Sigmoid colon (tissue), 7 donors: ENCODE results near the gene SPOCD1. TPM values are rescaled to one million over a fixed set of nuclear protein-coding genes. Genes with fewer than 3 reads are reported as not detected.

Experiments
- DNase-seq: peaks from one replicate; pipeline ENCODE4 v3.0.0-alpha.2; 2019
- H3K27ac ChIP-seq, 4 donors: fragments of 200-600 bp; sonication (generic); one replicate each; pipeline ENCODE4 v1.5.1; 2016 to 2019; ENCODE audit warnings: mild to moderate bottlenecking in 1 of 4
- H3K27me3 ChIP-seq, 3 donors: fragments of 200-600 bp; sonication (generic); one replicate each; pipeline ENCODE4 v1.5.1; 2019; ENCODE audit warnings: mild to moderate bottlenecking in 1 of 3
- H3K36me3 ChIP-seq, 4 donors: fragments of 200-600 bp; sonication (generic); one replicate each; pipeline ENCODE4 v1.5.1; 2016 to 2019
- H3K4me1 ChIP-seq, 4 donors: fragments of 200-600 bp; sonication (generic); one replicate each; pipeline ENCODE4 v1.5.1; 2017 to 2019
- H3K4me3 ChIP-seq, 4 donors: fragments of 200-600 bp; sonication (generic); one replicate each; pipeline ENCODE4 v1.5.1; 2017 to 2019; ENCODE audit warnings: mild to moderate bottlenecking in 2 of 4, moderate library complexity in 1 of 4
- H3K9me3 ChIP-seq, 4 donors: fragments of 200-600 bp in 3 of 4; sonication (generic) in 3 of 4; one replicate each; pipeline versions ENCODE4 v1.5.1 to v1.6.1; 2013 to 2019
- EP300 ChIP-seq, 4 donors: sonication (generic); formaldehyde crosslinking; IDR thresholded peaks; one replicate each; pipeline ENCODE4 v1.6.1; 2017; ENCODE audit warnings: antibody characterized with exemption in 4 of 4
- POLR2A ChIP-seq, 2 donors: fragments of 450-650 bp; IDR thresholded peaks; one replicate each; pipeline ENCODE4 v1.6.1; 2016; ENCODE audit warnings: antibody characterized with exemption in 2 of 2, mild to moderate bottlenecking in 2 of 2, moderate library complexity in 2 of 2
- POLR2AphosphoS5 ChIP-seq, 4 donors: sonication (generic); formaldehyde crosslinking; IDR thresholded peaks; one replicate each; pipeline ENCODE4 v1.6.1; 2017; ENCODE audit warnings: antibody characterized with exemption in 4 of 4
- WGBS, 2 donors: extraction: QIAGEN DNeasy Blood & Tissue Kit; methylation state at CpG; one replicate each; pipeline ENCODE4 v1.1.7; 2013; 5-methylcytosine and 5-hydroxymethylcytosine counted together
- intact Hi-C: fragments of 100-400 bp; cut with DNase I; formaldehyde crosslinking; loops from one replicate; pipeline ENCODE4 v1.15.1; 2023
- polyA plus RNA-seq, 3 donors: library from polyadenylated mRNA; stranded (reverse); fragments of 200-250 nt; gene quantifications; one replicate each; pipeline ENCODE4 v1.2.3, GENCODE V29; 2013
- total RNA-seq, 4 donors: library from RNA; depleted of rRNA; stranded (reverse); fragments of >200 nt; gene quantifications; one replicate each; pipeline ENCODE4 v1.1.0, GENCODE V29; 2016
- TF ChIP-seq, protein P1 (sequence below), 4 experiments: fragments of 450-650 bp in 3 of 4; fragments of 200-600 bp in 1 of 4; IDR thresholded peaks; one replicate each; pipeline ENCODE4 v1.5.1; 2016 to 2019; ENCODE audit warnings: antibody characterized with exemption in 4 of 4, mild to moderate bottlenecking in 3 of 4, moderate library complexity in 2 of 4
- donor health status: healthy with polysubstance abuse.
- donor health status: Bipolar disorder and iron deficiency.
- donor health status: healthy.

Gene SPOCD1
- total and polyA plus RNA-seq, 7 donors, result 0.14 to 0.70 (median 0.55) TPM; not detected in 4

DNA sequence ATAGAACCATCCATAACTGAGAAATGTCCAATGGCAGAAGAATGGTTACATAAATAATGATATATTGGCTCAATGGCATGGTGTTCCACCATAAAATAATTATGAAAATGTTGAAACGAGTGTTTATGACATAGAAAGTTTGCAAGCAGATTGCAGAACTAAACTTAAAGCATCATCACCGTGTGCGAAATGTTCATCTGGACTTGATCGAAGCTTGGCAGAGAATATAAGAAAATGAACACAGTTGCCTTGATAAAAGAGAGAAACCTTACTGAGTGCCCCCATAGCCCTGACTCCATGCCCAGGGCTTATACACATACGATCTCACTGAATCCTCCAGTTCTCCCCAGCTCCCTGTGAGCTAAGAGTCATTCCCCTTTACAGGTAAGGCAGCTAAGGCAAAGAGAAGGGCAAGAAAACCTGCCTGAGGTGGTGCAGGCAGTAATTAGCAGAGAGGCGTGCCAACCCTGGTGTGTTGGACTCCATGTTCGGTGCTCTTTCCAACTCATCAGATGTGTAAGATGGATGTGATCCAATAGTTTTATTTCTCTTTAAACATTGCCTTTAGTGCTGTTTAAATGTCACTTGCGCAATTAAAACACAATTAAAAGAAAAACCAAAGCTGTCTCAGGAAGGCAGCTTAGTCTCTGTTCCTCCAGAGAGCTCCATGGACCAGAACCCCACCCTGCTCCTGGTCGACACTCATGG is 21.8 kb upstream of the SPOCD1 start:
- intact Hi-C loops, result no loop called here
- TF ChIP-seq, protein P1, sequence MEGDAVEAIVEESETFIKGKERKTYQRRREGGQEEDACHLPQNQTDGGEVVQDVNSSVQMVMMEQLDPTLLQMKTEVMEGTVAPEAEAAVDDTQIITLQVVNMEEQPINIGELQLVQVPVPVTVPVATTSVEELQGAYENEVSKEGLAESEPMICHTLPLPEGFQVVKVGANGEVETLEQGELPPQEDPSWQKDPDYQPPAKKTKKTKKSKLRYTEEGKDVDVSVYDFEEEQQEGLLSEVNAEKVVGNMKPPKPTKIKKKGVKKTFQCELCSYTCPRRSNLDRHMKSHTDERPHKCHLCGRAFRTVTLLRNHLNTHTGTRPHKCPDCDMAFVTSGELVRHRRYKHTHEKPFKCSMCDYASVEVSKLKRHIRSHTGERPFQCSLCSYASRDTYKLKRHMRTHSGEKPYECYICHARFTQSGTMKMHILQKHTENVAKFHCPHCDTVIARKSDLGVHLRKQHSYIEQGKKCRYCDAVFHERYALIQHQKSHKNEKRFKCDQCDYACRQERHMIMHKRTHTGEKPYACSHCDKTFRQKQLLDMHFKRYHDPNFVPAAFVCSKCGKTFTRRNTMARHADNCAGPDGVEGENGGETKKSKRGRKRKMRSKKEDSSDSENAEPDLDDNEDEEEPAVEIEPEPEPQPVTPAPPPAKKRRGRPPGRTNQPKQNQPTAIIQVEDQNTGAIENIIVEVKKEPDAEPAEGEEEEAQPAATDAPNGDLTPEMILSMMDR (IDR thresholded peaks at IDR 0.05), result no peak
- TF ChIP-seq POLR2A (IDR thresholded peaks at IDR 0.05) (no peak), EP300 (IDR thresholded peaks at IDR 0.05) (no peak), POLR2AphosphoS5 (IDR thresholded peaks at IDR 0.05) (no peak)
- no peaks in the 10 kb centered on the region for H3K4me1 ChIP-seq
- H3K4me3 ChIP-seq, result no peak overlapping the region
- WGBS, 2 donors, result 14 to 67% methylated on average over 9 of the region's 9 CpGs
- H3K36me3 ChIP-seq, result no peaks in the 10 kb centered on the region
- no peak for DNase-seq
- no peak overlapping the region for H3K27ac ChIP-seq
- H3K27me3 ChIP-seq, result no peaks in the 10 kb centered on the region
- no peaks in the 10 kb centered on the region for H3K9me3 ChIP-seq

DNA sequence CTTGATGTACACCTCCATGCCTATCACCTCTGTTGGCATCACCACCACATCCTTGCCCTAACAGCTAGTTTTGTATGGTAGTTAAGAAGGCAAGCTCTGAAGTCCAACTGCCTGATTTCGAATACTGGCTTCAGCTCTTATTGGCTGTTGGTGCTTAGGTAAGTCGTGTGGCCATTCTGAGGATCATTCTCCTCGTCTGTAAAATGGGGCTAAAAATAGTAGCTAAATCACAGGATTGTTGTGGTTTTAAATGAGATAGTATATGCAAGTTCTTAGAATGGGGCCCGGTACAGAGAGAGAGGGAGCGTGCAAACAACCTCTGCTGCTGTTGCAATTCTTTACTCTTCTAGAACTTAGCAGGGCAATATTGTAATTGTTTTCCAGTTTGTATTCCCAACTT is 20.8 kb upstream of the SPOCD1 start:
- WGBS, 2 donors, result 35 to 73% methylated on average over 5 of the region's 5 CpGs
- DNase-seq, result no peak
- Histone ChIP-seq H3K4me3 (no peak overlapping the region), H3K4me1 (no peaks in the 10 kb centered on the region), H3K27me3 (no peaks in the 10 kb centered on the region), H3K27ac (no peak overlapping the region), H3K9me3 (no peaks in the 10 kb centered on the region), H3K36me3 (no peaks in the 10 kb centered on the region)
- intact Hi-C loops, result no loop called here
- TF ChIP-seq EP300 (IDR thresholded peaks at IDR 0.05) (no peak), POLR2A (IDR thresholded peaks at IDR 0.05) (no peak), POLR2AphosphoS5 (IDR thresholded peaks at IDR 0.05) (no peak)
- TF ChIP-seq, protein P1 (IDR thresholded peaks at IDR 0.05), result no peak

DNA sequence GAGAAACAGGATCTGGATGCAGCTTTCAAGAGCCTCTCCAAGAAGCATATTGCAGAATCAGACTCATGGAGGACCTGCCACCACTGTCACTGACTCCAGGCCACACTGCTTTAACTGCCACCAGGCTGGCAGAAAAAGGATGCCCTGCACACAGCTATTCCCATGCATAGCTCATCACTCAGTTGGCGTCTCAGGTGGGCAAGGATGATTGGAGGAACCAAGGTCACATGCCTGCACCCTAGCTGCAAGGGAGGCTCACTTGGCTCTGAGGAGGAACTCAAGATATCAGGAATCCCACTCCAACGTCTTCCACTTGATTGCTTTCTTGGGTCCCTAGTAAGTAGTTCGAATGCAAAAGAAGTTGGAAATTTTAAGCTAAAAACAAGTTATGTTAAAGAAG is 19.6 kb upstream of the SPOCD1 start:
- Histone ChIP-seq H3K9me3 (no peaks in the 10 kb centered on the region), H3K27ac (no peak overlapping the region), H3K4me1 (no peaks in the 10 kb centered on the region), H3K4me3 (no peak overlapping the region), H3K36me3 (no peaks in the 10 kb centered on the region), H3K27me3 (no peaks in the 10 kb centered on the region)
- WGBS, 2 donors, result 89 to 93% methylated on average over 3 of the region's 3 CpGs
- TF ChIP-seq POLR2AphosphoS5 (IDR thresholded peaks at IDR 0.05) (no peak), POLR2A (IDR thresholded peaks at IDR 0.05) (no peak), EP300 (IDR thresholded peaks at IDR 0.05) (no peak)
- TF ChIP-seq, protein P1 (IDR thresholded peaks at IDR 0.05), result no peak
- DNase-seq, result no peak
- intact Hi-C loops, result no loop called here

DNA sequence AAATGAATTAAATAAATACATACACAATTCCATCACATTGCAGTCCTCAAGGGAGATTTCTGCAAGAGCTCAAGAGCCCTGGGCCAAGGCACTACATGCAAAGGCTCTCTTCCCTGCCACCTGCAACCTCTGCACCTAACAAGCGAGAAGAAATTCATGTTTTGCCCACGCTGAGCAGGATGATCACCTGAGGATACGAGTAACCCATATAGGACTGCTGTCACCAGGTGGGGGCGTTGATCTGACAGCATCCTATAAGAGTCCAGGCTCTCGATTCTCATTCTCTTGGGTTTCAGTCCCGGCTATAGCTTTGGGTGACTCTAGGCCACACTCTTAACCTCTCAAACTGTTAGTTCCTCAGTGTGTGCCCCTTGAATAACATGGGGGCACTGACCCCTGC is 18.7 kb upstream of the SPOCD1 start:
- intact Hi-C loops, result no loop called here
- no peaks in the 10 kb centered on the region for H3K27me3 ChIP-seq
- no peak for DNase-seq
- no peaks in the 10 kb centered on the region for H3K9me3 ChIP-seq
- TF ChIP-seq EP300 (IDR thresholded peaks at IDR 0.05), result no peak
- no peak for TF ChIP-seq POLR2AphosphoS5 (IDR thresholded peaks at IDR 0.05)
- TF ChIP-seq POLR2A (IDR thresholded peaks at IDR 0.05), result no peak
- TF ChIP-seq, protein P1 (IDR thresholded peaks at IDR 0.05), result no peak
- H3K4me3 ChIP-seq, result no peak overlapping the region
- H3K4me1 ChIP-seq, result no peaks in the 10 kb centered on the region
- 87 to 88% methylated on average over 6 of the region's 6 CpGs for WGBS, 2 donors
- H3K27ac ChIP-seq, result no peak overlapping the region
- H3K36me3 ChIP-seq, result no peaks in the 10 kb centered on the region
